Ishikawa (cell line): Measurements from ENCODE around the gene SLC10A1.

Experiments
- CEBPB ChIP-seq: IDR thresholded peaks from 2 replicates; pipeline ENCODE4 v1.6.1; 2012
- CREB1 ChIP-seq: IDR thresholded peaks from 2 replicates; pipeline ENCODE4 v1.6.1; 2012; ENCODE audit warnings: low read depth
- EP300 ChIP-seq: IDR thresholded peaks from 2 replicates; pipeline ENCODE4 v1.6.1; 2012; ENCODE audit warnings: borderline replicate concordance
- FOXM1 ChIP-seq: IDR thresholded peaks from 2 replicates; pipeline ENCODE4 v1.6.1; 2012; ENCODE audit warnings: low read depth, borderline replicate concordance
- RAD21 ChIP-seq: IDR thresholded peaks from 2 replicates; pipeline ENCODE4 v1.6.1; 2012; ENCODE audit warnings: low read depth
- REST ChIP-seq: IDR thresholded peaks from 2 replicates; pipeline ENCODE4 v1.6.1; 2012; ENCODE audit warnings: low read depth, mild to moderate bottlenecking
- TAF1 ChIP-seq: IDR thresholded peaks from 2 replicates; pipeline ENCODE4 v1.6.1; 2012; ENCODE audit warnings: low read depth, mild to moderate bottlenecking
- TCF12 ChIP-seq: IDR thresholded peaks from 2 replicates; pipeline ENCODE4 v1.6.1; 2012; ENCODE audit warnings: low read depth
- USF1 ChIP-seq: IDR thresholded peaks from 2 replicates; pipeline ENCODE4 v1.6.1; 2012

GRCh38 chr14:69784942-69785341 lies 12.1 kb downstream of the SLC10A1 start:
- TF ChIP-seq TAF1 = no peak
- TF ChIP-seq FOXM1 = no peak
- TF ChIP-seq TCF12 = no peak
- no peak for TF ChIP-seq REST
- TF ChIP-seq USF1 = no peak
- no peak for TF ChIP-seq EP300
- TF ChIP-seq CREB1 = no peak
- no peak for TF ChIP-seq CEBPB
- no peak for TF ChIP-seq RAD21
